GM12872 (cell line): ENCODE data around the gene NEURL1B.

ENCODE experiments used
- TF ChIP-seq, protein P1 (sequence below): IDR thresholded peaks from 3 replicates; pipeline ENCODE4 v1.5.1; 2011; ENCODE audit warnings: low read depth, mild to moderate bottlenecking, low read length, moderate library complexity; ENCODE audit not compliant: insufficient read depth

Gene NEURL1B

GRCh38 chr5:172595596-172596455 is 45.2 kb upstream of the NEURL1B start:
- TF ChIP-seq, protein P1, sequence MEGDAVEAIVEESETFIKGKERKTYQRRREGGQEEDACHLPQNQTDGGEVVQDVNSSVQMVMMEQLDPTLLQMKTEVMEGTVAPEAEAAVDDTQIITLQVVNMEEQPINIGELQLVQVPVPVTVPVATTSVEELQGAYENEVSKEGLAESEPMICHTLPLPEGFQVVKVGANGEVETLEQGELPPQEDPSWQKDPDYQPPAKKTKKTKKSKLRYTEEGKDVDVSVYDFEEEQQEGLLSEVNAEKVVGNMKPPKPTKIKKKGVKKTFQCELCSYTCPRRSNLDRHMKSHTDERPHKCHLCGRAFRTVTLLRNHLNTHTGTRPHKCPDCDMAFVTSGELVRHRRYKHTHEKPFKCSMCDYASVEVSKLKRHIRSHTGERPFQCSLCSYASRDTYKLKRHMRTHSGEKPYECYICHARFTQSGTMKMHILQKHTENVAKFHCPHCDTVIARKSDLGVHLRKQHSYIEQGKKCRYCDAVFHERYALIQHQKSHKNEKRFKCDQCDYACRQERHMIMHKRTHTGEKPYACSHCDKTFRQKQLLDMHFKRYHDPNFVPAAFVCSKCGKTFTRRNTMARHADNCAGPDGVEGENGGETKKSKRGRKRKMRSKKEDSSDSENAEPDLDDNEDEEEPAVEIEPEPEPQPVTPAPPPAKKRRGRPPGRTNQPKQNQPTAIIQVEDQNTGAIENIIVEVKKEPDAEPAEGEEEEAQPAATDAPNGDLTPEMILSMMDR: no peak

- TF ChIP-seq, protein P1: no peak
These were observed 44.3 kb upstream of the NEURL1B start for GRCh38 chr5:172596638-172597231.

- TF ChIP-seq, protein P1: no peak
These were observed 43.3 kb upstream of the NEURL1B start for GRCh38 chr5:172597755-172598155.

DNA sequence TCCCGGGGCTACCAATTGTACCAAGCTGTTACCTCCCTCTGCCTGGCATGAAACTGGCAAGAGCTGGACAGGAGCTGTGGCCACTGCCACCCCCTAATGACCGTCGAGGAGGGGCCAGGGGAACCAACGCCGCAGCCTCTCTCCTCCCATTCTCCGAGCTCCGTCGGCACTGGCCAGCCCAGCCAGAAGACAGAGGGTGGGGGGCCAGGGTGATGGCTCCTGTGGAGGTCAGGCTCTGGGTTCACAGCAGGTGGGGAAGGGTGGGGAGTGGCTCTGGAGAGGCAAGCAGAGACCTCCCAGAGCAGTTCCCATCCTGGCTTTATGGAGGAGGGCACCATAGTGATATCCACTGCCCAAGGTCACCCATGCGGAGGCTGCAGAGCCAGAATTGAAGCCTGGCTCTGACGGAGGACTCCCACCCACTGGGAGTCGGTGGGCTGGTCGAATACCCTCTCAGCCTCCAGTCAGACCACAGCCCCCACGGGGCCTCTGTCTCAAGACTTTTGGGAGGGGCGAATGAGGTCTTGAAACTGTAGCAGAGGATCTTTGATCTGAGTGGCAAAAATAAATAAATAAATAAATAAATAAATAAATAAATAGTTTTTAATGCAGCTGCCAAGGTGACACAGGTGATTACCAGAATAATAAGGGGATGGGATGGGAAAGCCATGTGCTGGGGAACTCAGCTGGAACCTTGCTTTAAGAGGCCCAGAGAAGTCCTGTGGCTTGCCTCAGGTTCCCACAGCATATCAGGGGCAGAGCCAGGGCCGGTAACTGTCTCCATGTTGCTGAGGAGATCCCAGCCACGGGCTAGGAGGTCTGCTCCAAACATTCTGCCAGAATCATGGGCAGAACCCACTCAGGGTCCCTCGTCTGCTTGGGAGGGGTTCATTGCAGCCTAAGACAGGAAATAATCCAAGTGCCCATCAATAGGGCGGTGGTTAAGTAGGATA is 42.5 kb upstream of the NEURL1B start:
- TF ChIP-seq, protein P1: no peak

DNA sequence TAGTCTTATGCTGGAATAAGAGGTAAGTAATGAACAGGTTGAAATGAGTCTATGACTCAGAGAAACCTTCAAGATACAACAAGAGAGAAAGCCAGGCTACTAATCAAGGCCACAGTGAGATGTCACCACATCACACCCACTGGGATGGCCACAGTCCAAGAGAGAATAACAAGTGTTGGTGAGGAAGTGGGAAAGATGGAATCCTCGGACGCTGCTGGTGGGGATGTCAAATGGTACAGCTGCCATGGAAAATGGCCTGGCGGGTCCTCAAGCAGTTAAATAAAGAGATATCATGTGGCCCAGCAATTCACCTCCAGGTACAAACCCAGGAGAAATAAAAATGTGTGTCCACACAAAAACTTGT is 41.9 kb upstream of the NEURL1B start:
- TF ChIP-seq, protein P1: no peak

GRCh38 chr5:172600571-172600970 is 40.5 kb upstream of the NEURL1B start:
- TF ChIP-seq, protein P1: no peak

- TF ChIP-seq, protein P1: no peak
These were observed 38.3 kb upstream of the NEURL1B start for GRCh38 chr5:172602783-172603231.
